Measurements from ENCODE around the gene CPAMD8. TPM values are rescaled to one million over a fixed set of nuclear protein-coding genes. Genes with fewer than 3 reads are reported as not detected.

CPAMD8 gene
- total and polyA plus RNA-seq, 9 of the 15 experiments (the other 6 are each of a cell fraction or from before 2014, with no cell fraction given) = 0.20 to 2.1 (median 1.3) TPM

DNA sequence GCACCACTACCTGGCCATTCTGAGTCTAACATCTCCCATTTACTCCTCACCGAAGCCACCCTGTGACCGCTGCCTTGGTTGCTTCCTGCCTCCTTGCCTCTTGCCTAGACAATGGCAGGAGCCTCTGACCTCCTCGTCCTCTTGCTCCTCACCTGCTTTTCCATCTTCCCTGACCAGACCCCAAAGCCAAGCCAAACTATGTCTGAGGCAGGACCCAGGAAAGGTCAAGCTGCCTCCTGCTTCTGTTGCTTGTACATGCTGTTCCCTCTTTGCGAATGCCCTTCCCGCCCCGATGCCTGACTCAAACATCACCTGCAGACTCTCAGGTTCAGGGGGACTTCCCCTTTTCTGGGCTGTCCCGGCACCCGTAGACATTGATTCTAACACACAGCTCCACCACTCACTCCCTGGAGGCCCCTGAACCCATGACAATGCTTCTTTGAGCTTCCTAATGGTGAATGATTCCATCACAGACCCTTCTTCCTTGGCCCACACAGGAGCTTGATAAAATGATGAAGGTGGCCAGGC lies 77.0 kb downstream of the CPAMD8 start:
- no peak overlapping the region for H2AFZ ChIP-seq (ENCODE audit: low read depth, low read length)
- no peaks in the 10 kb centered on the region for H3K36me3 ChIP-seq (ENCODE audit: control insufficient read depth, insufficient read depth, low read length)
- WGBS (ENCODE audit: insufficient coverage, low coverage, missing lambda C conversion rate) = 1% methylated on average over 8 of the region's 8 CpGs
- no peak overlapping the region for H3K9ac ChIP-seq (ENCODE audit: insufficient read depth in 1 of 2, low read depth in 2 of 2, low read length in 2 of 2)
- no peak for ATAC-seq
- no peak for FAIRE-seq
- no peaks in the 10 kb centered on the region for H3K79me2 ChIP-seq (ENCODE audit: control insufficient read depth, insufficient read depth, low read length)
- no peak overlapping the region for H3K4me3 ChIP-seq
- intact Hi-C loops (cut with micrococcal nuclease) = no loop called here
- peaks cover 2 to 3% of the 10 kb centered on the region in 2 experiments; a peak in 4 of 5 replicates for H3K4me1 ChIP-seq (replicated peaks in 1 of 2; ENCODE audit: control insufficient read depth in 2 of 2, insufficient read depth in 2 of 2, low read length in 2 of 2)
- CTCF ChIA-PET (ENCODE audit: low intra/inter-chr PET ratio) = no interaction called here
- DNase-seq (ENCODE audit: extremely low read depth in 1 of 4, low spot score in 3 of 4) = no peak
- H3K9me3 ChIP-seq (replicated peaks; ENCODE audit: control insufficient read depth, insufficient read depth, low read depth, low read length) = no peaks in the 10 kb centered on the region
- no TSS peak for BruUV-seq (replicated peaks)
- TF ChIP-seq ZNF717 (CRISPR knock-in tag; IDR thresholded peaks at IDR 0.05) = no peak
- TF ChIP-seq MCM3 (IDR thresholded peaks at IDR 0.05) = no peak
- TF ChIP-seq ARID1B (IDR thresholded peaks at IDR 0.05) = no peak
- peak; percentile 65; the same call in 1 of the 2 replicates for TF ChIP-seq ZNF407 (IDR thresholded peaks at IDR 0.05; ENCODE audit: low read depth)
- TF ChIP-seq ZNF174 (CRISPR knock-in tag; IDR thresholded peaks at IDR 0.05) = no peak
- peak; percentile 61 for TF ChIP-seq SPI1 (IDR thresholded peaks at IDR 0.05; ENCODE audit: borderline replicate concordance, low read depth, low read length)
- no peak for TF ChIP-seq CXXC5 (CRISPR knock-in tag; IDR thresholded peaks at IDR 0.05)
- in situ Hi-C loops (cut with MboI) = no loop called here
- H3K4me2 ChIP-seq (ENCODE audit: insufficient read depth, low read length) = no peak overlapping the region
- H3K27ac ChIP-seq (ENCODE audit: extremely low read depth, low read depth, low read length) = no peak overlapping the region
- peaks cover 12 to 33% of the 10 kb centered on the region in 2 experiments; a peak in 4 of 5 replicates for H3K27me3 ChIP-seq (ENCODE audit: control insufficient read depth in 2 of 2, insufficient read depth in 2 of 2, low read length in 2 of 2)
- no peaks in the 10 kb centered on the region for H3K9me1 ChIP-seq (ENCODE audit: control insufficient read depth, insufficient read depth, low read length)
- H4K20me1 ChIP-seq (replicated peaks; ENCODE audit: control insufficient read depth, insufficient read depth, low read length) = no peaks in the 10 kb centered on the region
- POLR2A ChIA-PET = interaction anchor here (1.1 to 1.6 kb wide), 2 partner anchors 10 to 11 kb away, joined by 4 to 5 read pairs; no protein-coding TSS in a partner anchor
